Vagina (tissue), 2 donors: ENCODE results near the gene TMEM191B.
"Not testable (repeated sequence)": the region's sequence is repeated elsewhere in the genome, so short reads cannot be mapped to it uniquely, and the experiment has no call there.

Experiments used
- POLR2A ChIP-seq, 2 donors: fragments of 450-650 bp; IDR thresholded peaks; one replicate each; pipeline ENCODE4 v1.6.1; 2017; ENCODE audit warnings: antibody characterized with exemption in 2 of 2, mild to moderate bottlenecking in 2 of 2, moderate library complexity in 2 of 2
- POLR2AphosphoS5 ChIP-seq, 2 donors: sonication (generic); formaldehyde crosslinking; IDR thresholded peaks; one replicate each; pipeline ENCODE4 v1.9.0; 2017; ENCODE audit warnings: antibody characterized with exemption in 2 of 2, mild to moderate bottlenecking in 2 of 2, low read depth in 1 of 2; ENCODE audit not compliant: insufficient read depth in 1 of 2
- TF ChIP-seq, protein P1 (sequence below), 3 experiments: fragments of 450-650 bp in 2 of 3; fragments of 200-600 bp in 1 of 3; sonication (generic) in 1 of 3; IDR thresholded peaks; one replicate each; pipeline ENCODE4 v1.5.1; 2017 to 2019; ENCODE audit warnings: antibody characterized with exemption in 3 of 3, mild to moderate bottlenecking in 2 of 3, moderate library complexity in 2 of 3

GRCh38 chr22:18512378-18512777 is 15.2 kb upstream of the TMEM191B start:
- TF ChIP-seq POLR2A (IDR thresholded peaks at IDR 0.05); POLR2AphosphoS5 (IDR thresholded peaks at IDR 0.05; ENCODE audit: insufficient read depth in 1 of 2, low read depth in 1 of 2): not testable (repeated sequence)
- TF ChIP-seq, protein P1, sequence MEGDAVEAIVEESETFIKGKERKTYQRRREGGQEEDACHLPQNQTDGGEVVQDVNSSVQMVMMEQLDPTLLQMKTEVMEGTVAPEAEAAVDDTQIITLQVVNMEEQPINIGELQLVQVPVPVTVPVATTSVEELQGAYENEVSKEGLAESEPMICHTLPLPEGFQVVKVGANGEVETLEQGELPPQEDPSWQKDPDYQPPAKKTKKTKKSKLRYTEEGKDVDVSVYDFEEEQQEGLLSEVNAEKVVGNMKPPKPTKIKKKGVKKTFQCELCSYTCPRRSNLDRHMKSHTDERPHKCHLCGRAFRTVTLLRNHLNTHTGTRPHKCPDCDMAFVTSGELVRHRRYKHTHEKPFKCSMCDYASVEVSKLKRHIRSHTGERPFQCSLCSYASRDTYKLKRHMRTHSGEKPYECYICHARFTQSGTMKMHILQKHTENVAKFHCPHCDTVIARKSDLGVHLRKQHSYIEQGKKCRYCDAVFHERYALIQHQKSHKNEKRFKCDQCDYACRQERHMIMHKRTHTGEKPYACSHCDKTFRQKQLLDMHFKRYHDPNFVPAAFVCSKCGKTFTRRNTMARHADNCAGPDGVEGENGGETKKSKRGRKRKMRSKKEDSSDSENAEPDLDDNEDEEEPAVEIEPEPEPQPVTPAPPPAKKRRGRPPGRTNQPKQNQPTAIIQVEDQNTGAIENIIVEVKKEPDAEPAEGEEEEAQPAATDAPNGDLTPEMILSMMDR (IDR thresholded peaks at IDR 0.05) = not testable (repeated sequence)
